GM20431 (cell line): ENCODE results near the gene VMAC.

Experiments used
- in situ Hi-C: fragments of 300-500 bp; cut with MseI, MboI; formaldehyde crosslinking; loops from one replicate; pipeline ENCODE4 v1.15.0; 2020; ENCODE audit warnings: low sequenced_read_pairs; ENCODE audit not compliant: unreplicated experiment

The VMAC gene

GRCh38 chr19:5903056-5903623 lies 1.5 kb upstream of the VMAC start:
- in situ Hi-C loops: no loop called here

- in situ Hi-C loops: no loop called here
Measured at GRCh38 chr19:5903624-5904351, 884 bp upstream of the VMAC start, which contains the start of gene NDUFA11. NDUFA11 (minus strand) TSS chr19:5903790; CDS start chr19:5903708, 82 bp downstream.

GRCh38 chr19:5905114-5905778 lies 574 bp downstream of the VMAC start:
- in situ Hi-C loops: no loop called here

GRCh38 chr19:5907241-5907640 lies 2.6 kb downstream of the VMAC start:
- in situ Hi-C loops: no loop called here

- in situ Hi-C loops: no loop called here
Measured at GRCh38 chr19:5908773-5909442, 4.2 kb downstream of the VMAC start.

GRCh38 chr19:5910638-5910907 lies 5.9 kb downstream of the VMAC start:
- in situ Hi-C loops: no loop called here

- in situ Hi-C loops: no loop called here
Measured at GRCh38 chr19:5911366-5911765, 6.7 kb downstream of the VMAC start.

- in situ Hi-C loops: no loop called here
Measured at GRCh38 chr19:5913739-5914357, 9.2 kb downstream of the VMAC start, which contains the start of gene CAPS. CAPS (plus strand) TSS chr19:5914254; CDS start chr19:5914407, 153 bp downstream.

GRCh38 chr19:5914358-5914774 lies 9.7 kb downstream of the VMAC start:
- in situ Hi-C loops: no loop called here

- in situ Hi-C loops: no loop called here
Measured at GRCh38 chr19:5914946-5915781, 10.5 kb downstream of the VMAC start.

- in situ Hi-C loops: no loop called here
Measured at GRCh38 chr19:5915782-5916165, 11.1 kb downstream of the VMAC start.

GRCh38 chr19:5916181-5916708 lies 11.6 kb downstream of the VMAC start:
- in situ Hi-C loops: no loop called here

- in situ Hi-C loops: no loop called here
Measured at GRCh38 chr19:5917431-5918107, 12.9 kb downstream of the VMAC start.

- in situ Hi-C loops: no loop called here
Measured at GRCh38 chr19:5918463-5919079, 13.9 kb downstream of the VMAC start.

GRCh38 chr19:5921516-5922160 lies 17.0 kb downstream of the VMAC start:
- in situ Hi-C loops: no loop called here

- in situ Hi-C loops: no loop called here
Measured at GRCh38 chr19:5922161-5922545, 17.5 kb downstream of the VMAC start.

GRCh38 chr19:5923356-5923755 lies 18.7 kb downstream of the VMAC start:
- in situ Hi-C loops: no loop called here

GRCh38 chr19:5925830-5926427 lies 21.3 kb downstream of the VMAC start:
- in situ Hi-C loops: no loop called here
